WI38 (cell line): ENCODE measurements around the gene ADAMTS8.

Experiments
- H3K4me3 ChIP-seq: 2 replicates; pipeline ENCODE4 v1.5.1; 2011; ENCODE audit warnings: low read depth, mild to moderate bottlenecking, control low read depth, low read length
- TF ChIP-seq, protein P1 (sequence below): IDR thresholded peaks from 2 replicates; pipeline ENCODE4 v1.5.1; 2012; ENCODE audit warnings: low read depth, mild to moderate bottlenecking, control low read depth, low read length

The ADAMTS8 gene

GRCh38 chr11:130379276-130379675, 49.1 kb downstream of the ADAMTS8 start:
- no peak overlapping the region for H3K4me3 ChIP-seq
- TF ChIP-seq, protein P1, sequence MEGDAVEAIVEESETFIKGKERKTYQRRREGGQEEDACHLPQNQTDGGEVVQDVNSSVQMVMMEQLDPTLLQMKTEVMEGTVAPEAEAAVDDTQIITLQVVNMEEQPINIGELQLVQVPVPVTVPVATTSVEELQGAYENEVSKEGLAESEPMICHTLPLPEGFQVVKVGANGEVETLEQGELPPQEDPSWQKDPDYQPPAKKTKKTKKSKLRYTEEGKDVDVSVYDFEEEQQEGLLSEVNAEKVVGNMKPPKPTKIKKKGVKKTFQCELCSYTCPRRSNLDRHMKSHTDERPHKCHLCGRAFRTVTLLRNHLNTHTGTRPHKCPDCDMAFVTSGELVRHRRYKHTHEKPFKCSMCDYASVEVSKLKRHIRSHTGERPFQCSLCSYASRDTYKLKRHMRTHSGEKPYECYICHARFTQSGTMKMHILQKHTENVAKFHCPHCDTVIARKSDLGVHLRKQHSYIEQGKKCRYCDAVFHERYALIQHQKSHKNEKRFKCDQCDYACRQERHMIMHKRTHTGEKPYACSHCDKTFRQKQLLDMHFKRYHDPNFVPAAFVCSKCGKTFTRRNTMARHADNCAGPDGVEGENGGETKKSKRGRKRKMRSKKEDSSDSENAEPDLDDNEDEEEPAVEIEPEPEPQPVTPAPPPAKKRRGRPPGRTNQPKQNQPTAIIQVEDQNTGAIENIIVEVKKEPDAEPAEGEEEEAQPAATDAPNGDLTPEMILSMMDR, result no peak

DNA sequence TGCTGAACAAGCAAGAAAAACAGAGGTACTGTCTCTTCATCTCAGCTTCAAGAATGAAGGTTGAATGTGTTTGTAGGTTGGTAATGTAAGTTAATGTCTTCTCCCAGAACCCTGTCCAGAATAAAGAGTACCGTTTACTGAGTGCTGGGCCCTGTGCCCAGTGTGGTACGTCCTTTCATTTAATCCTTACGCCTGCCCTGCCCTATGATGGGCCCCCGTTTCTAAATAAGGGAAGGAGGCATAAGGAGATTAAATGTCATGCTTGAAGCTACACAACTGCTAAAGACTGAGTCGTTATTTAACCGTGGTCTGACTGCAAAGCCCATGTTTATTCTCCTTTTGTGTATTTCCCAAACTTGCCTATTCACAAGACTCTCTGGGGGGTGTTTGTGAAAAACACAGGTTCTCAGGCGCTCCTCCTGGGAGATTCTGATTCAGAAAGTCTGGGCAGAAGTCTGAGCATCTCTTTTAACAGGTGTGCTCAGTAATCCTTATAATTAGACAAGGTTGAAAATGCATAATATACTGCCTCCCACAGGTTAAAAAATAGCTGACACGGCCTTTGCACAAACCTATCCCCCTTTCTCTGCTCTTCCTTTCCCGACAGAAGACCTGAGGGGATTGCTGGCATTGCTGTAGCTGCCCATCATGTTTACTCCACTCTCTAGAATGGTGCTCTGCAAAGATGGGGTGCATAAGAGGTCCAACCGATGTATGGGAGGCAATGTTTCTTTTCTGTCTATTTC, 57.4 kb downstream of the ADAMTS8 start:
- H3K4me3 ChIP-seq, result no peak overlapping the region
- TF ChIP-seq, protein P1, result no peak

GRCh38 chr11:130369713-130370112, 58.7 kb downstream of the ADAMTS8 start:
- H3K4me3 ChIP-seq, result no peak overlapping the region
- TF ChIP-seq, protein P1, result no peak

DNA sequence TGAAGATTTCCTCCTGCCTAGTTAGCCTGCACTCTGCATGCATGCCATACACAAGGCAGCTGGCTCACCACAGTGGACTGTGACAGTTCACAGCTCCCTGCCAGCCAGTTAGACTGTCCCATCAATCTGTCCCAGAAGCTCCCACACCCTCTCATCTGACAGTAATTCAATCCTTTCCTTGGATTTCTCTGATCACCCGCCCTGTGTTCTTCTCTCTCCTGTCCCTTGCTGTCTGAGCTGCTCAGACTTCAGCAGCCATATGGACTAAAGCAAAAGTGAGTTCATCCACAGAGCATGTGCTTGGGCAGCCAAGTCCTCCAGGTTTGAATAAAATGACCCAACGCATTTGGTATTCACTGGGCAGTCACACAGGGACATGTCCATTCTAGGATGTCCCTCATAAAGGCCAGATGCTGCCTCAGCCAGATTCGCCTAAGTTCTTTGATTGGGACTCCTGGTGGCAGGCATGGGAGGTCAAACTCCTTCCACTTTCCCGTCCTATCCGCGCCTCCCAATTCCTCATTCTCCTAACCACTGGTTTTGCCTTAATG, 59.2 kb downstream of the ADAMTS8 start:
- TF ChIP-seq, protein P1, result no peak
- H3K4me3 ChIP-seq, result no peak overlapping the region

DNA sequence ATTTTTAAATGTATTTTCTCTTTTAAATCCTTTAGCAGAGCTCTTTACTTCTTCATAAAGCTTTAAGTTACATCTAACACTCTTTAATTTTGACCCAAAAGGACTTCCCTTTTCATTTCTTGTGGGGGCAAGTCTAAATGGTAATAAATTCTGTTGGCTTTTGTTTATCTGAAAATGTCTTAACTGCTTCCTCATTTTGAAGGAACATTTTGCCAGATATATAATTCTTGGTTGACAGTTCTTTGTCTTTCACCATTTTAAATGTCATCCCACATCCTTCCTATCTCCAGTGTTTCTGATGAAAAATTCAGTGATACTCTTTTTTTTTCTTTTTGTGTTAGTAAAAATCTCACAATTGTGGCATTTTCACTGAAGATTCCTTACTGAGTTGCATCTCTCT, 69.0 kb downstream of the ADAMTS8 start:
- no peak overlapping the region for H3K4me3 ChIP-seq
- TF ChIP-seq, protein P1, result no peak

DNA sequence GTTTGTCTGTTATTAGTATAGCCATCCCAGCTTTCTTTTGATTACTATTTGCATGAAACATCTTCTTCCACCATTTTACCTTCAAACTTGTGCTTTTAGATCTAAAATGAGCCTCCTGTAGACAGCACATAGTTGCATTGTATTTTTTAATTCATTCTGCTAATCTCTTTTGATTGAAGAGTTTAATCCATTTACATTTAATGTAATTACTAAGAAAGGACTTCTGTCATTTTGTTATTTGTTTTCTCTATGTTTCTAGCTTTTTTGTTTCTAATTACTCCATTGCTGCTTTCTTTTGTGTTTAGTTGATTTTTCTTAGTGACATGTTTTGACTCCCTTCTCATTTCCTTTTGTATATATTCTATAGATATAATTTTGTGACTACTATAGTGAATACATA, 70.0 kb downstream of the ADAMTS8 start:
- TF ChIP-seq, protein P1, result no peak
- no peak overlapping the region for H3K4me3 ChIP-seq
